Osteocyte (in vitro differentiated cells): Measurements from ENCODE around the gene ITGB8. TPM values are rescaled to one million over a fixed set of nuclear protein-coding genes. Genes with fewer than 3 reads are reported as not detected.
A peak's percentile ranks its signal among the peaks of the same experiment; 100 is the strongest.

Source experiments
- DNase-seq: peaks from one replicate; pipeline ENCODE4 v3.0.0; 2021; ENCODE audit warnings: mixed read lengths; ENCODE audit not compliant: unreplicated experiment; ENCODE audit errors: extremely low spot score
- H3K27ac Mint-ChIP-seq: one replicate; pipeline ENCODE4 v1.8.0; 2021; ENCODE audit warnings: mild to moderate bottlenecking, mixed read lengths; ENCODE audit not compliant: unreplicated experiment
- H3K27me3 Mint-ChIP-seq: one replicate; pipeline ENCODE4 v1.8.0; 2021; ENCODE audit warnings: mixed read lengths; ENCODE audit not compliant: unreplicated experiment
- H3K36me3 Mint-ChIP-seq: one replicate; pipeline ENCODE4 v1.8.0; 2021; ENCODE audit warnings: mixed read lengths; ENCODE audit not compliant: unreplicated experiment
- H3K4me1 Mint-ChIP-seq: one replicate; pipeline ENCODE4 v1.8.0; 2021; ENCODE audit warnings: mixed read lengths; ENCODE audit not compliant: unreplicated experiment
- H3K4me3 Mint-ChIP-seq: one replicate; pipeline ENCODE4 v1.8.0; 2021; ENCODE audit warnings: mild to moderate bottlenecking, moderate library complexity, mixed read lengths; ENCODE audit not compliant: unreplicated experiment
- H3K9me3 Mint-ChIP-seq: one replicate; pipeline ENCODE4 v1.8.0; 2021; ENCODE audit warnings: mixed read lengths; ENCODE audit not compliant: unreplicated experiment
- CTCF ChIP-seq: fragments of 200-600 bp; sonication (generic); IDR thresholded peaks from 2 replicates; pipeline ENCODE4 v1.5.0; 2021; ENCODE audit warnings: antibody characterized with exemption, mild to moderate bottlenecking, moderate library complexity
- long read RNA-seq: library from polyadenylated mRNA; unstranded; transcript quantifications from one replicate; pipeline ENCODE4 v2.0.0, GENCODE V29; 2021
- total RNA-seq: library from RNA; stranded (reverse); gene quantifications from 2 replicates; pipeline ENCODE4 v1.2.1, GENCODE V29; 2021

ITGB8 gene
- total RNA-seq = 1.5 and 2.4 TPM in 2 replicates
- long read RNA-seq = 0 reads

GRCh38 chr7:20330239-20330927 lies at the start of gene ITGB8:
ITGB8 (plus strand) TSS chr7:20330900; CDS start chr7:20331807, 907 bp downstream.
- no peak for TF ChIP-seq CTCF
- Mint-ChIP-seq H3K9me3 (no peaks in the 10 kb centered on the region), H3K4me3 (peak within 1 kb of the TSS; percentile 96), H3K4me1 (peaks cover 16% of the 10 kb centered on the region), H3K36me3 (no peaks in the 10 kb centered on the region), H3K27ac (peak within 1 kb of the TSS; percentile 98), H3K27me3 (peaks cover 11% of the 10 kb centered on the region)
- DNase-seq = peak; percentile 89

GRCh38 chr7:20282959-20283358 lies 47.7 kb upstream of the ITGB8 start:
- no peaks in the 10 kb centered on the region for H3K9me3 Mint-ChIP-seq
- no peaks in the 10 kb centered on the region for H3K27me3 Mint-ChIP-seq
- no peak overlapping the region for H3K27ac Mint-ChIP-seq
- H3K36me3 Mint-ChIP-seq = no peaks in the 10 kb centered on the region
- no peak for DNase-seq
- TF ChIP-seq CTCF = no peak
- no peak overlapping the region for H3K4me3 Mint-ChIP-seq
- peaks cover 14% of the 10 kb centered on the region for H3K4me1 Mint-ChIP-seq

GRCh38 chr7:20283385-20283784 lies 47.3 kb upstream of the ITGB8 start:
- Mint-ChIP-seq H3K4me3 (no peak overlapping the region), H3K9me3 (no peaks in the 10 kb centered on the region), H3K27ac (no peak overlapping the region), H3K27me3 (no peaks in the 10 kb centered on the region), H3K36me3 (no peaks in the 10 kb centered on the region), H3K4me1 (peaks cover 16% of the 10 kb centered on the region)
- TF ChIP-seq CTCF = no peak
- DNase-seq = no peak

- no peak overlapping the region for H3K27ac Mint-ChIP-seq
- H3K9me3 Mint-ChIP-seq = no peaks in the 10 kb centered on the region
- peaks cover 16% of the 10 kb centered on the region for H3K4me1 Mint-ChIP-seq
- no peaks in the 10 kb centered on the region for H3K27me3 Mint-ChIP-seq
- TF ChIP-seq CTCF = no peak
- no peaks in the 10 kb centered on the region for H3K36me3 Mint-ChIP-seq
- H3K4me3 Mint-ChIP-seq = no peak overlapping the region
- DNase-seq = no peak
Observed at GRCh38 chr7:20284003-20284770, 46.5 kb upstream of the ITGB8 start.

DNA sequence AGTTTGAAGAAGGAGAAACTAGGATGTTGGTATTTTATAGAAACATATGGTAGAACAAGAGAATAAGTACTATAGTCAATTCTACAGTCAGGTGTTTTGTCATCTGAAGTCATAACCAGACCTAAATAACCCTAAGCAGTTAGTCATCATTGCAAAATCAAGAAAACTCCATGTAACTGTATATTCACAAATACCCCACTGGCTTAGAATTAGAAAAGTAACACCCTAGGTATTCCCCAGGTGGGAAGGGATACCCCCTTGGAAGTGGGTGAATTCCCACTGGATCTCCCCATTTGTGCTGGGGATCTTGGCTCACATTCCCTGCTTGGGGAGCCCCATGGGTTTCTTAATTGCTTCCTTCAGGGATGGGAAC lies 45.9 kb upstream of the ITGB8 start:
- no peaks in the 10 kb centered on the region for H3K36me3 Mint-ChIP-seq
- H3K27me3 Mint-ChIP-seq = no peaks in the 10 kb centered on the region
- no peak for DNase-seq
- H3K4me1 Mint-ChIP-seq = peaks cover 16% of the 10 kb centered on the region
- no peak overlapping the region for H3K27ac Mint-ChIP-seq
- no peak overlapping the region for H3K4me3 Mint-ChIP-seq
- TF ChIP-seq CTCF = no peak
- no peaks in the 10 kb centered on the region for H3K9me3 Mint-ChIP-seq
